Measurements from ENCODE around the gene EIF1B. TPM values are rescaled to one million over a fixed set of nuclear protein-coding genes. Genes with fewer than 3 reads are reported as not detected.

The EIF1B gene
- total RNA-seq, 1 donor from 2014 or later = 103 TPM

DNA sequence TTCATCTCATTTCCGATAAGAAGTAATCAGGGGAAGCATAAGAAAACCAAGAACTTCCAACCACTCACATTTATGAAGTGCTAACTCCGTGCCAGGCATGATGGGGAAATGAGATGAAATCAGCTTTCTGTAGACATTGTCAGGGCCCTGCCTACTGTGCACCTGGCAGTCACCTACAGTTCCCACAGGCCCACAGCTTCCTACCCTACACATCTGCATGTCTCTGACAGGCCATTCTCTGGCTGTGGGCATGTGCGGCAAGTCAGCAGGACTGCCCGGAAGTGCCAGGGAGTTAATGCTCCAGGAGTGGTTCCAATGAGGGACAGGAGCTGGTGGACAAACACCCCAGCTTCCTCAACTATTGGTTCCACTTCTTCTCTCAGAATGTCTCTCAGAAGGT lies 24.3 kb downstream of the EIF1B start:
- no peak overlapping the region for H3K4me3 Mint-ChIP-seq (ENCODE audit: low read depth)
- no peaks in the 10 kb centered on the region for H3K36me3 Mint-ChIP-seq (ENCODE audit: insufficient read depth)
- no peaks in the 10 kb centered on the region for H3K9me3 Mint-ChIP-seq (ENCODE audit: low read depth)
- H3K27me3 Mint-ChIP-seq = no peaks in the 10 kb centered on the region
- peaks cover 20% of the 10 kb centered on the region for H3K4me1 Mint-ChIP-seq (ENCODE audit: low read depth)
- DNase-seq (ENCODE audit: low spot score, unreplicated experiment) = no peak
- H3K27ac Mint-ChIP-seq = no peak overlapping the region
- TF ChIP-seq, protein P1, sequence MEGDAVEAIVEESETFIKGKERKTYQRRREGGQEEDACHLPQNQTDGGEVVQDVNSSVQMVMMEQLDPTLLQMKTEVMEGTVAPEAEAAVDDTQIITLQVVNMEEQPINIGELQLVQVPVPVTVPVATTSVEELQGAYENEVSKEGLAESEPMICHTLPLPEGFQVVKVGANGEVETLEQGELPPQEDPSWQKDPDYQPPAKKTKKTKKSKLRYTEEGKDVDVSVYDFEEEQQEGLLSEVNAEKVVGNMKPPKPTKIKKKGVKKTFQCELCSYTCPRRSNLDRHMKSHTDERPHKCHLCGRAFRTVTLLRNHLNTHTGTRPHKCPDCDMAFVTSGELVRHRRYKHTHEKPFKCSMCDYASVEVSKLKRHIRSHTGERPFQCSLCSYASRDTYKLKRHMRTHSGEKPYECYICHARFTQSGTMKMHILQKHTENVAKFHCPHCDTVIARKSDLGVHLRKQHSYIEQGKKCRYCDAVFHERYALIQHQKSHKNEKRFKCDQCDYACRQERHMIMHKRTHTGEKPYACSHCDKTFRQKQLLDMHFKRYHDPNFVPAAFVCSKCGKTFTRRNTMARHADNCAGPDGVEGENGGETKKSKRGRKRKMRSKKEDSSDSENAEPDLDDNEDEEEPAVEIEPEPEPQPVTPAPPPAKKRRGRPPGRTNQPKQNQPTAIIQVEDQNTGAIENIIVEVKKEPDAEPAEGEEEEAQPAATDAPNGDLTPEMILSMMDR (IDR thresholded peaks at IDR 0.05; ENCODE audit: unreplicated experiment) = no peak

DNA sequence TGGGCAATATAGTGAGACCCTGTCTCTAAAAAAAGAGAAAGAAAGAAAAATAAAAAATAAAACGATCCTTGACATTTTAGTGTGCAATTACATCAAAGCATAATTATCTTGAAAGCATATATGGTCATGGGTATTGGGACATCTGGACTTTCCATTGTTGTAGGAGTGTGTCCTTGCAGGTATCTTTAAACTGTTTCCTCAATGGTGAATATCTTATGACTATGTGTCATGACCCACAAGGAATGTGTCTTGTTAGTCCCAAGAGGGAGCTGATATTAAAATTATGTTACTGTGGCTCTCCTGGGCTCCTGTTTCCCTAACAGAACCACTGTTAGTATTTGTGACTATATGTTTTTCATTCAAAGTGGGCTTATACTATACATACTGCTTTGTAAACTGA lies 26.6 kb downstream of the EIF1B start:
- no peak overlapping the region for H3K27ac Mint-ChIP-seq
- TF ChIP-seq, protein P1 (IDR thresholded peaks at IDR 0.05; ENCODE audit: unreplicated experiment) = no peak
- no peak for DNase-seq (ENCODE audit: low spot score, unreplicated experiment)
- no peak overlapping the region for H3K4me3 Mint-ChIP-seq (ENCODE audit: low read depth)
- peaks cover 8% of the 10 kb centered on the region for H3K4me1 Mint-ChIP-seq (ENCODE audit: low read depth)
- H3K9me3 Mint-ChIP-seq (ENCODE audit: low read depth) = no peaks in the 10 kb centered on the region
- no peaks in the 10 kb centered on the region for H3K27me3 Mint-ChIP-seq
- no peaks in the 10 kb centered on the region for H3K36me3 Mint-ChIP-seq (ENCODE audit: insufficient read depth)

DNA sequence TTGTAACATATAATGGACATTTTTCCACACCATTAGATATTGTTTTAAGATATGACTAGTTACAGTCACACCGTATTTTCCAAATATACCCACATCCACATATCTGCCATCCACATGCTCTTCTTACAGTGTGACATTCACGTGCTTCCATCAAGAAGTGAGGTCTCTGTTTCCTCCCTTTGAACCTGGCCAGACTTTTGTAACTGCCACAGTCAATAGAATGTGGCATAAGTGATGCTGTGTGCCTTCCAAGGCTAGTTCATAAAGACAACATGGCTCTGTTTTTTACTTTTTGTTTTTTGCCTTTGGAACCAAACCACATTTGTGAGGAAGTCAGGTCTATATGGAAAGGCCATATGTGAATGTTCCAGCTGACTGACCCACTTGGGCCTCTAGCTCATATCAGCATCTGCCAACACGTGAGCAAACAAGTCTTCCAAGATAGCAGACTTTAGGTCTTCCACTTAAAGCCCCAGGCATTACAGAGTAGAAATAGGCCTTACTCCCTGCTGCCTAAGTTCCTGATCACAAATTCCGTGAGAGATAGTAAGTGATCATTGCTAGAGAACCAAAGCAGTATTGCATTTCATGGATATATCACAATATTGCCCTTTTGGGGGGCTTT lies 27.1 kb downstream of the EIF1B start:
- Mint-ChIP-seq H3K36me3 (ENCODE audit: insufficient read depth) (no peaks in the 10 kb centered on the region), H3K9me3 (ENCODE audit: low read depth) (no peaks in the 10 kb centered on the region)
- TF ChIP-seq, protein P1 (IDR thresholded peaks at IDR 0.05; ENCODE audit: unreplicated experiment) = no peak

DNA sequence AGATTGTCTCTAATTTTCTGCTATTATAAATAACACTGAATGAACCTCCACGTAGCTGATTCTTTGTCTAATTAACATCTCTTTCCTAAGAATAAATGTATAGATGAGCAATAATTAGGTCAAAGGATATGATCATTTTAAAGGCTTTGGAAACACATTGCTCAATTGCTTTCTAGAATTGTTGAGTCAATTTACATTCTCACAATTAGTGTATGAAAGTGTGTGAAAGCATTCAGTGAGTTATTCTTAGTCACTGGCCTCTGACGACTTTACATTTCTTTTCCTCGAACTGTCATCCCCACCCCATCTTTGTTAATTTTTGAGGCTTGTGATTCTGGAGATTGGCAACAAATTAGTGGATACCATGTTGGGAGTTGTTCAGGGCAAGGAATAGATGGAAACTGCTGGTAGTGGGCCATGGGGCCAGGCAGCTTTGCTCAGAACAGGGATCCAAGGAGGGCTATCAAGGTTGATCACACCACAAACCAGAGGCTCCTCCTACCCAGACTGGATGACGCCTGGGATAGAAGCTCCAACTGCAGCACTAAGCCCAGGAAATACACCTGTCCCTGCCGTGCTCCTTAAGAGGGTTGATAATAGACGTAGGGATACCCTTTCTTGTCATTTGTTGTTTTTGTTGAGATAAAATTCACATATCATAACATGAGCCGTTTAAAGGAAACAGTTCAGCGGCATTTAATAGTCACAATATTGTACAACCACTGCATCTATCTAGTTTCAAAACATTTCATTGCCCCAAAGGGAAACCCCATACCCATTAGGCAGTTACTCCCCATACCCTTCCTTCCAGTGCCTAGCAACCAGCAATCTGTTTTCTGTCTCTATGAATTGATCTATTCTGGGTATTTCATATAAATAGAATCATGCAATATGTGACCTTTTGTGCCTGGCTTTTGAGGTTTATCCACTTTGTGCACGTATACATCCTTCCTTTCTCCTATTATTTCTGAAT lies 27.9 kb downstream of the EIF1B start:
- H3K4me3 Mint-ChIP-seq (ENCODE audit: low read depth) = no peak overlapping the region

More for the DNA sequence above, 27.1 kb downstream of the EIF1B start:
- Mint-ChIP-seq H3K27ac (no peak overlapping the region), H3K4me3 (ENCODE audit: low read depth) (no peak overlapping the region), H3K27me3 (no peaks in the 10 kb centered on the region), H3K4me1 (ENCODE audit: low read depth) (peaks cover 8% of the 10 kb centered on the region)
- DNase-seq (ENCODE audit: low spot score, unreplicated experiment) = no peak

DNA sequence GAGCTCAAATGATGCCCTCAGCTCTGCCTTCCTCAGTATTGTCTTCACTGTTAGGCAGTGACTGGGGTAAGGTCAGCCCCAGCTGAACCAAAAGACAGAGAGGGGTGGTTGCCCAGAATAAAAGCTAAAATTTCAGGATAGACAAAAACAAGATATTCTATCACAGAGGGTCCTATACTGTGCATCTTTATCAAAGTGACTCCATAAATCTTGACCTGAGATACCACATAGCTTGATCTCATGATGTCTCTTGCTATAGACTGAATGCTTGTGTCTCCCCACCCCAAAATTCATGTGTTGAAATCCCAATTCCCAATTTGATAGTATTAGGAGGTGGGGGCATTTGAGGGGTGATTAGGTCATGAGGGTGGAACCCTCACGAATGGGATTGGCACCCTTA lies 30.4 kb downstream of the EIF1B start:
- TF ChIP-seq, protein P1 (IDR thresholded peaks at IDR 0.05; ENCODE audit: unreplicated experiment) = no peak
- H3K36me3 Mint-ChIP-seq (ENCODE audit: insufficient read depth) = no peaks in the 10 kb centered on the region
- DNase-seq (ENCODE audit: low spot score, unreplicated experiment) = no peak
- H3K27ac Mint-ChIP-seq = no peak overlapping the region
- H3K9me3 Mint-ChIP-seq (ENCODE audit: low read depth) = no peaks in the 10 kb centered on the region
- H3K4me1 Mint-ChIP-seq (ENCODE audit: low read depth) = peaks cover 8% of the 10 kb centered on the region
- H3K27me3 Mint-ChIP-seq = no peaks in the 10 kb centered on the region
- H3K4me3 Mint-ChIP-seq (ENCODE audit: low read depth) = no peak overlapping the region

More for the DNA sequence above, 27.9 kb downstream of the EIF1B start:
- Mint-ChIP-seq H3K4me1 (ENCODE audit: low read depth) (peaks cover 8% of the 10 kb centered on the region), H3K27me3 (no peaks in the 10 kb centered on the region), H3K9me3 (ENCODE audit: low read depth) (no peaks in the 10 kb centered on the region), H3K36me3 (ENCODE audit: insufficient read depth) (no peaks in the 10 kb centered on the region), H3K27ac (no peak overlapping the region)
- DNase-seq (ENCODE audit: low spot score, unreplicated experiment) = no peak
- TF ChIP-seq, protein P1 (IDR thresholded peaks at IDR 0.05; ENCODE audit: unreplicated experiment) = no peak
